B cell (primary cell): Measurements from ENCODE around the gene TRRAP. TPM values are rescaled to one million over a fixed set of nuclear protein-coding genes. Genes with fewer than 3 reads are reported as not detected.

Experiments used
- ATAC-seq: fragments of 200-7000 bp; cut with Tn5 transposase; one replicate; pipeline ENCODE4 v1.10.0; 2021; ENCODE audit warnings: low read depth, mild to moderate bottlenecking, moderate number of reproducible peaks, moderate library complexity
- CTCF ChIA-PET: fragments of 350-600 bp; sonication (Branson Sonifier 250); formaldehyde crosslinking; loops from one replicate; lab custom pipeline; 2021; ENCODE audit warnings: antibody characterized with exemption, inconsistent platforms; lab: Charles Lee
- POLR2A ChIA-PET: fragments of 350-600 bp; sonication (Branson Sonifier 250); formaldehyde crosslinking; loops from one replicate; lab custom pipeline; 2021; ENCODE audit warnings: antibody characterized with exemption; lab: Charles Lee
- DNase-seq: peaks from one replicate; pipeline ENCODE4 v3.0.0; 2013
- H2AFZ ChIP-seq: 2 replicates; pipeline ENCODE4 v1.6.1; 2012; ENCODE audit warnings: mild to moderate bottlenecking, low read depth, low read length; ENCODE audit not compliant: insufficient read depth, poor library complexity, severe bottlenecking
- H3K27ac ChIP-seq, 2 donors: 1 replicate in 1 of 2; 2 replicates in 1 of 2; pipeline ENCODE4 v1.5.1; 2012 to 2013; ENCODE audit warnings: low read length in 2 of 2, mild to moderate bottlenecking in 2 of 2, moderate library complexity in 1 of 2
- H3K27me3 ChIP-seq, 4 experiments: fragments of 200-600 bp in 1 of 4; sonication (generic) in 1 of 4; replicated peaks in 1 of 4; 1 replicate in 2 of 4; 2 replicates in 2 of 4; pipeline versions ENCODE4 v1.6.1 to v1.7.0; 2013 to 2016; ENCODE audit warnings: low read length in 3 of 4, mild to moderate bottlenecking in 2 of 4, mixed read lengths in 1 of 4, moderate library complexity in 1 of 4; ENCODE audit not compliant: insufficient read depth in 4 of 4, control insufficient read depth in 3 of 4; ENCODE audit errors: control extremely low read depth in 1 of 4
- H3K36me3 ChIP-seq, 2 experiments: replicated peaks in 1 of 2; 1 replicate in 1 of 2; 2 replicates in 1 of 2; pipeline versions ENCODE4 v1.6.1 to v1.7.1; 2013; ENCODE audit warnings: low read length in 1 of 2; ENCODE audit not compliant: insufficient read depth in 2 of 2, control insufficient read depth in 1 of 2; ENCODE audit errors: control extremely low read depth in 1 of 2, extremely low read depth in 1 of 2
- H3K4me1 ChIP-seq, 2 donors: fragments of 200-600 bp in 1 of 2; sonication (generic) in 1 of 2; 1 replicate in 1 of 2; 2 replicates in 1 of 2; pipeline versions ENCODE4 v1.5.1 to v1.6.1; 2013 to 2017; ENCODE audit warnings: low read length in 2 of 2; ENCODE audit not compliant: control insufficient read depth in 2 of 2, insufficient read depth in 2 of 2
- H3K4me2 ChIP-seq: replicated peaks from 2 replicates; pipeline ENCODE3; 2012; ENCODE audit warnings: mild to moderate bottlenecking, low read depth, low read length; ENCODE audit not compliant: poor library complexity, severe bottlenecking
- H3K4me3 ChIP-seq, 5 experiments: fragments of 200-600 bp in 1 of 5; sonication (generic) in 1 of 5; 1 replicate in 3 of 5; 2 replicates in 2 of 5; pipeline versions ENCODE4 v1.5.1 to v1.7.0; 2011 to 2016; ENCODE audit warnings: low read length in 4 of 5, mild to moderate bottlenecking in 4 of 5, low read depth in 2 of 5, control low read depth in 1 of 5, moderate library complexity in 1 of 5; ENCODE audit not compliant: insufficient read depth in 1 of 5; ENCODE audit errors: control extremely low read depth in 1 of 5, extremely low read depth in 1 of 5
- H3K79me2 ChIP-seq: fragments of 200-600 bp; sonication (generic); one replicate; pipeline ENCODE4 v1.6.0; 2016; ENCODE audit warnings: low read length; ENCODE audit not compliant: control insufficient read depth, insufficient read depth
- H3K9ac ChIP-seq: fragments of 200-600 bp; sonication (generic); 2 replicates; pipeline ENCODE4 v1.6.1; 2017; ENCODE audit warnings: mild to moderate bottlenecking, low read length, moderate library complexity
- H3K9me3 ChIP-seq, 3 donors: one replicate each; pipeline versions ENCODE4 v1.6.1 to v1.7.1; 2013; ENCODE audit warnings: low read length in 2 of 3; ENCODE audit not compliant: control insufficient read depth in 2 of 3, insufficient read depth in 1 of 3; ENCODE audit errors: control extremely low read depth in 1 of 3
- H4K20me1 ChIP-seq: 2 replicates; pipeline ENCODE4 v1.6.0; 2012; ENCODE audit warnings: mild to moderate bottlenecking, low read length; ENCODE audit not compliant: insufficient read depth, control insufficient read depth, poor library complexity, severe bottlenecking
- H3K27ac Mint-ChIP-seq: one replicate; pipeline ENCODE4 v1.8.0; 2021; ENCODE audit warnings: mixed read lengths
- H3K27me3 Mint-ChIP-seq: one replicate; pipeline ENCODE4 v1.8.0; 2021; ENCODE audit warnings: mixed read lengths
- H3K4me1 Mint-ChIP-seq: one replicate; pipeline ENCODE4 v1.8.0; 2021; ENCODE audit warnings: mixed read lengths
- H3K4me3 Mint-ChIP-seq: one replicate; pipeline ENCODE4 v1.8.0; 2021; ENCODE audit warnings: mixed read lengths
- H3K9me3 Mint-ChIP-seq: one replicate; pipeline ENCODE4 v1.8.0; 2022; ENCODE audit warnings: mixed read lengths; ENCODE audit not compliant: insufficient read depth
- EZH2 ChIP-seq: IDR thresholded peaks from 2 replicates; pipeline ENCODE4 v1.6.1; 2012; ENCODE audit warnings: borderline replicate concordance, low read depth, mild to moderate bottlenecking, moderate library complexity, low read length; ENCODE audit not compliant: insufficient read depth, poor library complexity, severe bottlenecking
- WGBS: methylation state at CpG from one replicate; pipeline ENCODE4 v1.1.5; 2013; ENCODE audit warnings: missing lambda C conversion rate; ENCODE audit not compliant: insufficient coverage; 5-methylcytosine and 5-hydroxymethylcytosine counted together
- intact Hi-C: fragments of 100-400 bp; cut with micrococcal nuclease; formaldehyde crosslinking; loops from one replicate; pipeline ENCODE4 v1.10.0; 2022
- polyA plus RNA-seq: library from polyadenylated mRNA; depleted of rRNA; stranded (reverse); fragments of >200 nt; gene quantifications from 2 replicates; pipeline ENCODE4 v1.2.3, GENCODE V29; 2012
- total RNA-seq, 2 donors: library from RNA; stranded (reverse); fragments of 120-200 nt in 1 of 2; gene quantifications; 1 replicate in 1 of 2; 2 replicates in 1 of 2; pipeline versions ENCODE4 v1.2.3 to v1.2.4, GENCODE V29; 2013 to 2022
- TF ChIP-seq, protein P1 (sequence below): fragments of 200-600 bp; IDR thresholded peaks from one replicate; pipeline ENCODE4 v1.8.0; 2022; ENCODE audit warnings: antibody characterized with exemption, mild to moderate bottlenecking

TRRAP gene
- total and polyA plus RNA-seq, 2 donors (not counting 1 experiment from before 2014, with no cell fraction given) = 25.4 to 102 TPM

DNA sequence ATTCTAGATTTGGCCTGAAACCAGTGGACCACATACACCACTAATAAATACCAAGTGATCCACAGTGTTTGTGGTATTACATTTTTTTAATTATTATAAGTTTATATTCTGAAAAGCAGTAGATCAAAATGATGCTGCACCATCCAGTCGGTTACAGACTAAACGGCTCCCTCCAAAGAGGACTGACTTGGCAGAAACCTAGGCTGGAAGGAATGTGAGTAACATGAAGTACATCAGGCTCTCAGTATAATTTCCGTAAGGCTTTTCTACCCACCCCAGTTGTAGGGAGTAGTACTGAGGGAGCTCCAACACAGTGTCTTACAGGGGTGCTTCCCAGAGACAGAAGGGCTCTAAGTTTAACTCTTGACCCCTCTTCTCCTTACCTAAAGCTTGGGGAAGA is 119.5 kb downstream of the TRRAP start:
- Mint-ChIP-seq H3K4me3 (no peak overlapping the region), H3K27me3 (no peaks in the 10 kb centered on the region), H3K27ac (no peak overlapping the region), H3K9me3 (no peaks in the 10 kb centered on the region), H3K4me1 (peaks cover 7% of the 10 kb centered on the region)
- WGBS = 100% methylated on average over 2 of the region's 3 CpGs
- Histone ChIP-seq H3K27ac (no peak overlapping the region), H3K9me3 (no peaks in the 10 kb centered on the region), H3K9ac (no peak overlapping the region), H3K27me3 (no peaks in the 10 kb centered on the region), H3K4me1 (no peaks in the 10 kb centered on the region), H2AFZ (no peak overlapping the region), H3K4me2 (no peak overlapping the region), H3K36me3 (peaks cover 3 to 83% of the 10 kb centered on the region in 2 experiments), H4K20me1 (no peaks in the 10 kb centered on the region), H3K79me2 (peaks cover 4% of the 10 kb centered on the region), H3K4me3 (no peak overlapping the region)
- no peak for TF ChIP-seq EZH2
- TF ChIP-seq, protein P1, sequence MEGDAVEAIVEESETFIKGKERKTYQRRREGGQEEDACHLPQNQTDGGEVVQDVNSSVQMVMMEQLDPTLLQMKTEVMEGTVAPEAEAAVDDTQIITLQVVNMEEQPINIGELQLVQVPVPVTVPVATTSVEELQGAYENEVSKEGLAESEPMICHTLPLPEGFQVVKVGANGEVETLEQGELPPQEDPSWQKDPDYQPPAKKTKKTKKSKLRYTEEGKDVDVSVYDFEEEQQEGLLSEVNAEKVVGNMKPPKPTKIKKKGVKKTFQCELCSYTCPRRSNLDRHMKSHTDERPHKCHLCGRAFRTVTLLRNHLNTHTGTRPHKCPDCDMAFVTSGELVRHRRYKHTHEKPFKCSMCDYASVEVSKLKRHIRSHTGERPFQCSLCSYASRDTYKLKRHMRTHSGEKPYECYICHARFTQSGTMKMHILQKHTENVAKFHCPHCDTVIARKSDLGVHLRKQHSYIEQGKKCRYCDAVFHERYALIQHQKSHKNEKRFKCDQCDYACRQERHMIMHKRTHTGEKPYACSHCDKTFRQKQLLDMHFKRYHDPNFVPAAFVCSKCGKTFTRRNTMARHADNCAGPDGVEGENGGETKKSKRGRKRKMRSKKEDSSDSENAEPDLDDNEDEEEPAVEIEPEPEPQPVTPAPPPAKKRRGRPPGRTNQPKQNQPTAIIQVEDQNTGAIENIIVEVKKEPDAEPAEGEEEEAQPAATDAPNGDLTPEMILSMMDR = no peak
- DNase-seq (no peak), ATAC-seq (no peak)
- intact Hi-C loops = no loop called here
- ChIA-PET POLR2A (no interaction called here), CTCF (no interaction called here)

DNA sequence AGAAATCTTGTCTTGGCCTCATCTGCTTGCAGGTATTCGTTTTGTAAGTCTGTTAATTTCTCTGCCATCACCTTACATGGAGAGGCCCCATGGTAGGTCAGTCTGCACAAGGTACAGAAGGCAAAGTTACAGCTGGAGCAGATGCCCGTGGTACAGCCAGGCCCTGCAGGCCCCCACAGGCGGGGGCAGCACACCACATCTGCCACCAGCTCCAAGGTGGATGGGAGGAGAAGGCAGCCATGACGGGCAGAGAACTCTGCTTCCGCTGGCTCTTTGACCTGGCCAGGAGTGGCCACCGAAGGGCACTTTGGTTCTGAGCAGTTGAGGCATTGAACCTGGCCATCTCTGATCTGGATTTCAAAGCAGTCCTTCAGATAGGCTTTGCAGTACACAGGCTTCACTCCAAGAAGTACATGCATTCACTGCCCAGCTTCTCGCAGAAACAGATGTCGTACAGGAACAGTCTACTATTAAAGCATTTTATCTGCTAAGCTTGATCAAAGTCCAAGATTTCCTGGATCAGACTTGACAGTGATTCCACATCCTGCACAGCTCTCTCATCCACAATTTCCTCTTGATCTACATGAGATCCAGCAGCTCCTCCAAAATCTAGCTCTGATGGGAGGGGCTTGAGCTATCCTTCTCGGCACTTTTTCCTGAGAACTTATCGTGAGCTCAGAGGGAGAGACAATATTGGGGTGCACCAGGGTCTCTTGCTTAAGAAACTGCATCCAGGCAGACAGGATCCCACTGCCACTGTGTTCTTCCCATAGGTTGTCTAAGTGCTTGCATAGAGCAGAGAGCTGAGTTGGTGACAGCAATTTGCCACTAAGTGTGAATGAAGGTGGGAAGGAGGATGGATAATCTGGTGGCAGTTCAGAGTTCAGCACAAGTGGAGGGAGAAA is 120.7 kb downstream of the TRRAP start:
- ATAC-seq (no peak), DNase-seq (no peak)
- H3K9ac ChIP-seq = no peak overlapping the region
- H3K4me1 Mint-ChIP-seq = peaks cover 7% of the 10 kb centered on the region
- H3K27me3 ChIP-seq = no peaks in the 10 kb centered on the region
- ChIA-PET POLR2A (no interaction called here), CTCF (no interaction called here)
- H3K9me3 Mint-ChIP-seq = no peaks in the 10 kb centered on the region
- no peaks in the 10 kb centered on the region for H4K20me1 ChIP-seq
- H2AFZ ChIP-seq = no peak overlapping the region
- peaks cover 3 to 79% of the 10 kb centered on the region in 2 experiments for H3K36me3 ChIP-seq
- WGBS = 98% methylated on average over 6 of the region's 10 CpGs
- H3K9me3 ChIP-seq = no peaks in the 10 kb centered on the region
- H3K4me3 Mint-ChIP-seq = no peak overlapping the region
- intact Hi-C loops = no loop called here
- no peak overlapping the region for H3K4me2 ChIP-seq
- H3K79me2 ChIP-seq = peaks cover 4% of the 10 kb centered on the region
- no peak for TF ChIP-seq EZH2
- TF ChIP-seq, protein P1 = no peak
- H3K27me3 Mint-ChIP-seq = no peaks in the 10 kb centered on the region
- no peak overlapping the region for H3K4me3 ChIP-seq
- H3K27ac Mint-ChIP-seq = no peak overlapping the region
- H3K4me1 ChIP-seq = no peaks in the 10 kb centered on the region
- H3K27ac ChIP-seq = no peak overlapping the region
